HG02870 (cell line): ENCODE results near the gene DNM3.
"Not testable (repeated sequence)": the region's sequence is repeated elsewhere in the genome, so short reads cannot be mapped to it uniquely, and the experiment has no call there.

Experiments used
- ATAC-seq: cut with Tn5 transposase; IDR thresholded peaks from one replicate; pipeline ENCODE4 v1.9.1; 2021; ENCODE audit warnings: mild to moderate bottlenecking, moderate library complexity; ENCODE audit not compliant: unreplicated experiment

The DNM3 gene

DNA sequence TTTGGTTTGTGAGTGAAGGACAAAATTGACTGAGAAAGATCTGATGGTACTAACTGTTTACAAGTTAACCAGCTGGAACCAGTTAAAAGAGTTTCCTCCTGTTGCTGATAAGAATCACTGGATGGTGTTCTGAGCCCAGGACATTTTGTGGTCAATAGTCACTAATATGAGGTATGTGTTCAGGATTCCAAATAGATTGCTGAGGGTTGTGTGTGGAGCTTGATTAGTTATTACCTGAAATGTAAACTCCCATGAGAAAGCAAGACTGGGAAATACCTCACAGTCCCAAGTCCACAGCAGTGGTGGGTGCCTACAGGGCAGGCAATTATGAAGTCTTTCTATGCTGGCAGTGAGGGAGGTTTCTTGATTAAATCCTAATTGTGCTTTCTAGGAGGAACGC is 164.6 kb downstream of the DNM3 start:
- no peak for ATAC-seq

DNA sequence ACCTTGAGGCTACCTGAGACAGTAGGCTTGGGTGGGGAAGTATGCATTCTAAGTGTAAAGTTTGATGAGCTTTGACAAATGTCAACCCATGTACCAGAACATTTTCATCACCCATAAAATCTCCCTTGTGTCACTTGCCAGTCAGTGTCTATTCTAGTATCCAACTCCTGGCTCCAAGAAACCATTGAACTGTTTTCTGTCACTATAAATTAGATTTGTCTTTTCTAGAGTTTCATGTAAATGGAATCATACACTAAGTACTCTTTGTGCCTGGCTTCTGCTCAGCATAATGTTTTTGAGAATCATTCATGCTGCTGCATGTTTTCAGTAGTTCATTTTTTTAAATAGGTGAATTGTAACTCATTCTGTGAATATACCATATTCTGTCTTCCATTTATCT is 165.4 kb downstream of the DNM3 start:
- ATAC-seq: no peak

DNA sequence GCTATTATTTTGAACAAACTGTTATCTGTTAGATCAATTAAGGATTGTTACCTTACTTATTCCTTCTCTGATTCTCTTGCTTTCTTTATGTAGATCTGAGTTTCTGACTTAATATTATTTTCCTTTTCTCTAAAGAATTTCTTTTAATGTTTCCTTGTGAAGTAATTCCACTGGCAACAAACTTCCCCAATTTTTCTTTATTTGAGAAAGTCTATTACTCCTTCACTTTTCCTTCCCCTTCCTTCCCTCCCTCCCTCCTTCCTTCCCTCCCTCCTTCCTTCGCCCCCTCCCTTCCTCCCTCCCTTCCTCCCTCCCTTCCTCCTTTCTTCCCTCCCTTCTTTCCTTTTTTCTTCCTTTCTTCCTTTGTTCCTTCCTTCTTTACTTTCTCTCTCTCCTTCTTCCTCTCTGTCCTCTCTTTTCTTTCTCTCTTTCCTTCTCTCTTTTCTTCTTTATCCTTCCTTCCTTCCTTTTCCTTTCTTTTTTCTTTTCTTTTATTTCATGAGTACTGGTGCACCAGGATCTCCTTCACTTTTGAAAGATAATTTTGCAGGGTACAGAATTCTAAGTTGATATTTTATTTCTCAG is 177.5 kb downstream of the DNM3 start:
- ATAC-seq: no peak

DNA sequence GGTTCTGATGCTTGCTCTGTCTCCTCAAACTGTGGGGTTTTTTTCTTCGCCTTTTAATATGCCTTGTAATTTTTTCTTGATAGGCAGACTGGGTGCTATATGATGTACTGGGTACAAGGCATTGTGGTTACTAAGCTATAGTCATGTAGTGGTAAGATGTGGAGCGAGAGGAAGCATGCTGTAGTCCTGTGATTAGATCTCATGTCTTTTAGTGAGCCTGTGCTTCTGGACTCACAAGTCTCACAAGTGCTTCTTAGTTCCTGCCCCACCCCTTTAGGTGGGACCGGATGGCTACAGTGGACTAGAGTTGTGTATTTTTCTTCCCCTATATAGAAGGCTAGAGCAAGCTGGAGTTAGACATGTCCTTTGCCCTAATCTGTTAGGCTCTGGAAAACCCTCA is 178.7 kb downstream of the DNM3 start:
- ATAC-seq: no peak

DNA sequence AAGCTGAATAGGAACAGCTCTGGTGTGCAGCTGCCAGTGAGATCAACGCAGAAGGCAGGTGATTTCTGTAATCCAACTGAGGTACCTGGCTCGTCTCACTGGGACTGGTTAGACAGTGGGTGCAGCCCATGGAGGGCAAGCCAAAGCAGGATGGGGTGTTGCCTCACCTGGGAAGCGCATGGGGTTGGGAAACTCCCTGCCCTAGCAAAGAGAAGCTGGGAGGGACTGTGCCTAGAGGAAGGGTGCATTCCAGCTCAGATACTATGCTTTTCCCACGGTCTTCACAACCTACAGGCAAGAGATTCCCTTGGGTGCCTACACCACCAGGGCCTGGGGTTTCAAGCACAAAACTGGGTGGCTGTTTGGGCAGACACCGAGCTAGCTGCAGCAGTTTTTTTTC is 183.2 kb downstream of the DNM3 start:
- no peak for ATAC-seq

DNA sequence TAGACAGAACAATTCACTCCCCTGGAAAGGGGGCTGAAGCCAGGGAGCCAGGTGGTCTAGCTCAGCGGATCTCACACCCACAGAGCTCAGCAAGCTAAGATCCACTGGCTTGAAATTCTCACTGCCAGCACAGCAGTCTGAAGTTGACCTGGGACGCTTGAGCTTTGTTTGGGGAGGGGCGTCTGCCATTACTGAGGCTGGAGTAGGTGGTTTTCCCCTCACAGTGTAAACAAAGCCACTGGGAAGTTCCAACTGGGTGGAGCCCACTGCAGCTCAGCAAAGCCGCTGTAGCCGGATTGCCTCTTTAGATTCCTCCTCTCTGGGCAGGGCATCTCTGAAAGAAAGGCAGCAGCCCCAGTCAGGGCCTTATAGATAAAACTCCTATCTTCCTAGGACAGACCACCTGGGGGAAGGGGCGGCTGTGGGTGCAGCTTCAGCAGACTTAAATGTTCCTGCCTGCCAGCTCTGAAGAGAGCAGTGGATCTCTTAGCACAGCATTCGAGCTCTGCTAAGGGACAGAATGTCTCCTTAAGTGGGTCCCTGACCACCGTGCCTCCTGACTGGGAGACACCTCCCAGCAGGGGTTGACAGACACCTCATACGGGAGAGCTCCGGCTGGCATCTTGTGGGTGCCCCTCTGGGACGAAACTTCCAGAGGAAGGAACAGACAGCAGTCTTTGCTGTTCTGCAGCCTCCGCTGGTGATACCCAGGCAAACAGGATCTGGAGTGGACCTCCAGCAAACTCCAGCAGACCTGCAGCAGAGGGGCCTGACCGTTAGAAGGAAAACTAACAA is 183.8 kb downstream of the DNM3 start:
- ATAC-seq: not testable (repeated sequence)

DNA sequence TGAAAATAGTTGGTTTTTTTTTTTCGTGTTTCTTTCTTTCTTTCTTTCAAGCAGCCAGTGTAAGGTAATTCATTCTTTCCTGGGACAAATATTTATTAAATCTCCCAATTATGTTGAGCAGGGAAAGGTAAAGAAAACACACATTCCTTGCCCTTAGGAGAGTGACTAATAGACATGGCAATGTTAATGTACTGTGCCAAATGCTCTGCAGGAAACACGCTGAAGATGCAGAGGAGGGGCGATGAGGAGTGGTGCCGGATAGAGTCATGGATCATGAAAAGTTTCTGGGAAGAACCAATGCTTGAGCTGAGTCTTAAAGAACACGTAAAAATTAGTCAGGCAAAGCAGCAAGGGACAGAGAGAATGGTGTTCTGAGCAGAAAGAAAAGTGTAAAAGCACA is 199.2 kb downstream of the DNM3 start:
- ATAC-seq: no peak

DNA sequence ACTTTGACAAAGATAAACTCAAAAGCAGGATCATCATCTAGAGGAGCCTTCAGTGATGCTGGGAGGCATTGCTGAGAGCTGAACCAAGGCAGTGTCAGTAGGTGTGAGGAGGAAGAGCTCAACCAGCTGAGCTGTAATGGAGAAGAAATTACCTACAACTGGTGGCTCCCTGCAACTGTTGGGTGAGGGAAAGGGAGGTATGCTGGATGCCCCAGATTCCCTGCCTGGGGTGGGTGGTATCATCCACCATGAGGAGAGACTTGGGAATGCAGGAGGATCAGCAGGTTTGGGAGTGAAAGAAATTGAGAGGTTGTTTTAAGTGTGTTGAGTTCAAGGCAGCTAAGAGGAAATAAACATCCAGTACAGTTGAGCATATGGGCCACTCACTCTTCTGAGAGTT is 199.8 kb downstream of the DNM3 start:
- ATAC-seq: no peak

DNA sequence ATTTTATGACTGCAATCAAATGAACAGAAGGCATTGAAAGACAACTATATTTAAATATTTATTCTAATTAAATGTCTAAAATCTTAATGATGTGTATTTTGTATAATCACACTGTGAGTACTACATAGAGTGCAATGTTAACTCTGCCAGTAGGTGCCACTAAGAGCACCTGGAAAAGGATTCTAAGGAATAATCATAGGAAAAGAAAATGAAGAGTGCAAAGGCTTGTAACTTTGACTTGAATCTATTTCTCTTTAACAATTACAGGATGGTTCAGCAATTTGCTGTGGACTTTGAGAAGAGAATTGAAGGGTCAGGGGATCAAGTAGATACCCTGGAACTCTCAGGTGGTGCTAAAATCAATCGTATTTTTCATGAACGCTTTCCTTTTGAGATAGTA is 200.4 kb downstream of the DNM3 start:
- no peak for ATAC-seq

DNA sequence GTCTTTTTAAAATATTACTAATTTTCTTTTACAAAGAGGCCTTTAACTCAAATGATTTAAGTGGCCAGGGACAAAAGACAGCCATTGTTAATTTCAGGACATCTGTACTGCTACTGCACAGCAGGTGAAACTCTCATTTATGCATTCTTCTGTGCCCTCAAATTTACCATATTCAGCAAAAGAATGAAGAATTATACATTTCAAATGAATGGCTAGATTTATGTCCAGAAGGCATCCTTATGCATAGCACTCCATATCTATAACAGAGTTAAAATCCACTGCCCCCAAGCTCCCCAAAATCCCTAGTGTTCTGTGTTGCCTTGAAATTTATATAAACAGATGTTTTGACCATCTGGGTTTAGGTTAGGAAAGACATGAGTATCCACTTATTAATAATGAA is 202.6 kb downstream of the DNM3 start:
- no peak for ATAC-seq

DNA sequence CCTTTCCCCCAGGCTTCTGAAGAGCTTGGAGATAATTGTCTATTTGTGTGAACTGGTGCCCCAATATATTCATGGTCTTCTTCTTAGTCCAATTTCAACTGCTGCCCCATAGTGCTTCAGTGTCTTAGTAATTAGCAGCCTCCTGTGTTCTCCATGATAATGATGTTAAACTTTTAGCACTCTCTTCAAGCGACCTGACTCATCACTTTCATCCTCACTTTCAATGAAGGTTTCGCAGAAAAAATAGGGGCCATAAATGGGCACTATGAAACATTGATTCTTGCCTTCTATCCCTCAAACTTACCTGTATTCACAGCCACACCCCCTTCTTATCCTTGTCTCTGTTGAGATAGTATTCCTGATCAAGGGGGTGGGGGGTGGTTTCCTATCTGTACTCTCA is 210.6 kb downstream of the DNM3 start:
- no peak for ATAC-seq

DNA sequence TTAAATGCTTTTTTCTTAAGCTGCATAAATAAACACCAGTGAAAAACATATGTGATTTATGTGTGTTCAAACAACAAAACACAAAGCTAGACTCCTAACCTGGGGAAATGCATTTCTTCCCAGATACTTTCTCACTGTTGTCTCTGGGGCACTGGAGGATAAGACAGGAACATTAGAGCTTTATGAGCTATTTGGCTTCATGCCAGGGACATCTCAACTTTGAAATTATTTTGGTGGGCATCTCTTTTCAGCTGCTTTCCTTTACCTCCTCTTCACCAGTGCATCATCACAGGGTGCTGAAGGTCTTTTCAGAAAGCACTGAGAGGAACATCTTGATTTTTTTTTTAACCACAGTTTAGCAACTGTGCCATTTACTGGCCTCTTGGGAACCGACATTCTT is 212.9 kb downstream of the DNM3 start:
- ATAC-seq: no peak

DNA sequence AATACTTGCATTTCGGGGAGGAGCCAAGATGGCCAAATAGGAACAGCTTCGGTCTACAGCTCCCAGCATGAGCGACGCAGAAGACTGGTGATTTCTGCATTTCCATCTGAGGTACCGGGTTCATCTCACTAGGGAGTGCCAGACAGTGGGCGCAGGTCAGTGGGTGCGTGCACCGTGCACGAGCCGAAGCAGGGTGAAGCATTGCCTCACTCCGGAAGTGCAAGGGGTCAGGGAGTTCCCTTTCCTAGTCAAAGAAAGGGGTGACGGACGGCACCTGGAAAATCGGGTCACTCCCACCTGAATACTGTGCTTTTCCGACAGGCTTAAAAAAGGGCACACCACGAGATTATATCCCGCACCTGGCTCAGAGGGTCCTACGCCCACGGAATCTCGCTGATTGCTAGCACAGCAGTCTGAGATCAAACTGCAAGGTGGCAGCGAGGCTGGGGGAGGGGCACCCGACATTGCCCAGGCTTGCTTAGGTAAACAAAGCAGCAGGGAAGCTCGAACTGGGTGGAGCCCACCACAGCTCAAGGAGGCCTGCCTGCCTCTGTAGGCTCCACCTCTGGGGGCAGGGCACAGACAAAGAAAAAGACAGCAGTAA is 214.6 kb downstream of the DNM3 start:
- not testable (repeated sequence) for ATAC-seq

DNA sequence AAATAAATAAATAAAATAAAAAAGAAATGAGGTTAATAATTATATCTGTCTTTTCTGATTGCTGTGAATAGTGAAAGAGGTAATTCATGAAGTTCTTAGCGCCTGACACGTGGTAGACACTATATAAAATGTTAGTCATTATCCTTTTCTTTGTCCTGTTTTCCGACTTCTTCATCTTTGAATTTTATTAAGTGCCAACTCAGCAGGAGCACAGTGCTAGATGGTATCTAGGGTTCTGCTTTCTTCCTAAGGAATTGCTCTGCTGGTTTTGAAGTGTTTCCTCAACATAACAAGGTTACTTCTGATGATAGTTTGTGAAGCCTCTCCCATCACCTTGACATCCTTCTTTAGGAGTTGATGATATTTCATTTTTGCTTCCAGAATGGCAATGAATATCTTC is 227.0 kb downstream of the DNM3 start:
- ATAC-seq: no peak

DNA sequence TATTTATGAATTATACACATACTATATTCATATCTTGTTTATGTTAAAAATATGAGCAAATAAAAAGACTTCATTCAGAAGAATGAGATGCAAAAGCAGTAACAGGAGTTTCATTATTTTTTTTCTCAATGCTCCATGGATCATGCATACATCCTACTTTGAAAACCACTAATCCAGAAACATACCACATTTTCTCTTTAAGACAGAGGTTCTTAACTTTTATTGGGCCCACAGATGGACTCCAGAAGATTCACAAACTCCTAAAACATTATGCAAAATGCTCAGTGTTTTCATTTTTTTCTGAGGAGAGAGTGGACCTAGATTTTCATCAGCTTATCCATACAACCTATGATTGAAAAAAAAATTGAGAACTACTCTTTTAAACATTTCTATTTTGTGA is 227.8 kb downstream of the DNM3 start:
- ATAC-seq: no peak

DNA sequence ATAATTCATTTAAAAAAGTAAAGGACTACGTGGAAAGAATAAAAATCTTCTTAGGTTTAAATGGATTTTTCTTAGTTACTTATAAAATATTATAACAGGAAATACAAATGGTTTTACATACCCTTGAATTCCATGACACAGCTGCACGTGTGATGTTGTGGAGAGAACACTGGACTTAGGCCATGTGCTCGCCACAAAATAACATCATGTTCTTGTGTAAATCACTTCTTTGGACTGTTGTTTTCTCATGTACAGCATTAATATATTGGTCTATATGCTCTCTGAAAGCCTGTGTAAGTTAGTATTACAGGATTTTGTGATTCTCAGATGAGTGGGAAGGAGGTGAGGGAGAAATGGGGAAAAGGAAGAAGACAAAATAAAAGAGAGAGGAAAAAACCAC is 228.2 kb downstream of the DNM3 start:
- ATAC-seq: no peak

DNA sequence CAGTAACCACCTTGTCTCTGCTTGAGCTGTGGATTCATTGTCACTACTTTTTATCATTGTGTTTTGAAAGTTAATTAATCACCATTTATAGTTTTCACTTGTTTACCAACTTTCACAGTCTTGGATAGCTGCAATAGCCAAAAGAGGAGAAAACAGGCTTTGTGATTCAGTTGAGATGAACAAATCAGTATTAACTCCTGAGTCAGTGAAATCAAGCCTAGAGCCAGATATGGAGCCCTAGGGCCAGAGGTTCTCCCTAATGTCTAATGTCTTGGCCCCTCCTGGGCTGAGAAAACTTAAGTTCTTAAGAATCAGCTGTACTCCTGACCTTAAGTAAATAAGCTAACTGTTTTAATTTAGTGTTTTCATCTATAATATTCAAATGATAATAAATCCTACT is 228.8 kb downstream of the DNM3 start:
- no peak for ATAC-seq

DNA sequence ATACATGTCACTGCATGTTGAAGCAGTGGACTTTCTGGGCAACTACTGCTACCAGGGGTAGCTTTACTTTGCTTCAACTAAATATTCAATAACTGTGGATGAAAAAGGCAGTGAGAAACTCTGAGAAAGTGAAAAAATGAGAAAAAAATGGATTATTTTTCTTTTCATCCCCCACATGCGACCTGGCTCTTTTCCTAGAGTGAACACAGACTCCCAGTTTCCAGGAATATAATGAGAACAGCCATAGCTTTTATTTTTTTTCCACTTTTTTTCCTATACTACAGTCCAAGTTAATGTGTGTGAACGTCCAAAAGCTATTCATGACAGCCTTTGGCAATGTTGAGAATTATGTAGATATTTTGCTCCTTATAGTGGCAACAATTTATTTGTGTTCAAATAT is 230.4 kb downstream of the DNM3 start:
- ATAC-seq: no peak

DNA sequence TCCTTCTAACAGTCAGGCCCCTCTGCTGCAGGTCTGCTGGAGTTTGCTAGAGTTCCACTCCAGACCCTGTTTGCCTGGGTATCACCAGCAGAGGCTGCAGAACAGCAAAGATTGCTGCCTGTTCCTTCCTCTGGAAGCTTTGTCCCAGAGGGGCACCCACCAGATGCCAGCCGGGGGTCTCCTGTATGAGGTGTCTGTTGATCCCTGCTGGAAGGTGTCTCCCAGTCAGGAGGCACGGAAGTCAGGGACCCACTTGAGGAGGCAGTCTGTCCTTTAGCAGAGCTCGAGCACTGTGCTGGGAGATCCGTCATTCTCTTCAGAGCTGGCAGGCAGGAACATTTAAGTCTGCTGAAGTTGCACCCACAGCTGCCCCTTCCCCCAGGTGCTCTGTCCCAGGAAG is 238.6 kb downstream of the DNM3 start:
- not testable (repeated sequence) for ATAC-seq

DNA sequence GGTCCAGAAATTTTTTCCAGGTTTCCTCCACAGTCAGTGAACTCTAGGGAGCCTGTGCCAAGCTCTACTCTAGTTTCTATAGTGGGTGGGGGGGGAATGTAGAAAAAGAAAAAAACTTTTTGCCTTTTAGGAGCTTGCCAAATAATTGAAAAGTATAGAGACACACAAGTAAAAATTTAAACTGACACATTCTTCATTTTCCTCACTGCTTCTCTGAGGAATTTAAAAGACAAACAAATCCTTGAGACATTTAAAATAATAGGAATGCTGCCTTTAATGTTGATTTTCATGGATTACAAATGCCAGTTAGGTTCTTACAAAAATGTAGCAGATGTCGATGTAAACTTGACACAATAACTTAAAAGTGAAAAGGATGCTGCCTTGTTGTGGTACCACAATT is 241.9 kb downstream of the DNM3 start:
- ATAC-seq: no peak

DNA sequence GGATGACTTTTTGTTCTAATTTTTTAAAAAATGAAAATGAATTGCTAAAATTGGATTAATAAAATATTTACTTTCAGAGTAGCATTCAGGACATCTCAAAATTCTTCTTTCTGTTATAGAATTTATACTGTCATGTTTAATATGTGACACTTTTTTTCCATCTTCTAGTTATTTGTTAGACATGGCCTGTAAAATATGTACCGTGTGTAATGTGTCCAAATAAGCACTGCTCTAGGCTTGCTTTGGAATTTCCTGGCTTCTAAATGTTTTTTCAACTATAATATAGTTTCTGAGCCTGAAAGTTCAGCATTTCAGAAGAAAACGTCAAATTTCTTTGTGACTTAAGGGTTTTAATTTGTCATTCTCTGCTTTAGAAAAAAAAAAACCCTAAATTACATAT is 243.6 kb downstream of the DNM3 start:
- no peak for ATAC-seq

DNA sequence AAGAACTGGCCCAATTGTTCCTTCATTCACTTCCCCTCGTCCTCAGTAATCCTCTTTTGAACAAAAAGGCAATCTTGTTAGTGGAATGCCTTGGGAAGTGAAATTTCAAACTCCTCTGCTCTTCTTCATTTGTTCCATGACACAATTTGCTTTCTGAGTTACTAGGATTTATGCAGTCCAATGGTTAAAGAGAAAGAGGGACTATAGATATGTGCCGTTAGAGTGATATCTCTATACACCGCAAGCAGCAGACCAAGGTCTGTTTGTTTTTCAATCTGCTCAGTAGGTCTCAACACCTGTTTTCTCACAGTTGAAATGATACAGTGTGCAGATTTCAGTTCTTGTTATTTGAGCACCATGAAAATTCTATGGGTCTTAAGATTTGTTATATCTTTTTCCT is 244.0 kb downstream of the DNM3 start:
- no peak for ATAC-seq

DNA sequence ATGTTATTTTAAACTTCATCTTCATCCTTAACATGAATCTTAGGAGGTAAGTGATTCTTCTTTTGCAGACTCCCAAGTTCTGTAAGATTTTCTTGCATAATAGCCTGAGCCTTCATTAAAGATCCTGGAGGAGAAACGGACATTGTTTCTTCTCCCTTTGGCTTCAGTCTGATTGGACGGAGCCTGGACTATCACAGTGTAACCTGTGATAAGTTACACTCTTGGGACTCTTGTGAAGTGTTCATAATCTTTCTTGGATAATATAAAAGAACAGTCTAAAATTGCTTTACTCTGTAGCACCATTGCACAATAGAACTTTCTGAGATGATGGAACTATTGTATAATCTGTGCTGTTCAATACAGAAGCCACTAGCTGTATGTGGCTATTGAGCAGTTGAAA is 244.8 kb downstream of the DNM3 start:
- ATAC-seq: no peak
